H1 (cell line): Measurements from ENCODE around the gene PEPD. TPM values are rescaled to one million over a fixed set of nuclear protein-coding genes. Genes with fewer than 3 reads are reported as not detected.

ENCODE experiments used
- CTCF ChIA-PET: fragments of 300-600 bp; sonication (Branson Sonifier 250); formaldehyde crosslinking; loops from one replicate; lab custom pipeline; 2021; ENCODE audit not compliant: partially characterized antibody; lab: Charles Lee
- POLR2A ChIA-PET: fragments of 300-600 bp; sonication (Branson Sonifier 250); formaldehyde crosslinking; loops from one replicate; lab custom pipeline; 2021; ENCODE audit warnings: inconsistent platforms; ENCODE audit not compliant: partially characterized antibody; lab: Charles Lee
- DNase-seq, 2 experiments: peaks; one replicate each; pipeline versions ENCODE4 v3.0.0 to v3.0.0-alpha.2; 2010 to 2022; ENCODE audit warnings: low spot score in 2 of 2, low read depth in 1 of 2, mixed read lengths in 1 of 2
- FAIRE-seq: peaks from 2 replicates; lab custom pipeline; 2011; peaks lifted over from hg19 to GRCh38; lab: Jason Lieb, UNC
- H2AFZ ChIP-seq: 2 replicates; pipeline ENCODE4 v1.8.1; 2012; ENCODE audit warnings: low read length, inconsistent platforms
- H2AK5ac ChIP-seq: 2 replicates; pipeline ENCODE4 v1.6.1; 2013; ENCODE audit warnings: low read depth, low read length
- H2BK120ac ChIP-seq: replicated peaks from 2 replicates; pipeline ENCODE3; 2013; ENCODE audit warnings: low read depth, low read length, inconsistent platforms
- H2BK12ac ChIP-seq: 2 replicates; pipeline ENCODE4 v1.6.1; 2013; ENCODE audit warnings: low read depth, low read length
- H2BK15ac ChIP-seq: 2 replicates; pipeline ENCODE4 v1.6.1; 2013; ENCODE audit warnings: low read length
- H2BK20ac ChIP-seq: 2 replicates; pipeline ENCODE4 v1.6.1; 2013; ENCODE audit warnings: low read length
- H2BK5ac ChIP-seq: 2 replicates; pipeline ENCODE4 v1.6.1; 2013; ENCODE audit warnings: low read depth, low read length
- H3K14ac ChIP-seq: 2 replicates; pipeline ENCODE4 v1.6.1; 2013; ENCODE audit warnings: inconsistent platforms; ENCODE audit not compliant: insufficient read length
- H3K18ac ChIP-seq: 2 replicates; pipeline ENCODE4 v1.6.1; 2013; ENCODE audit warnings: low read length; ENCODE audit errors: extremely low read depth
- H3K23ac ChIP-seq: 2 replicates; pipeline ENCODE4 v1.6.1; 2013; ENCODE audit warnings: inconsistent platforms; ENCODE audit not compliant: insufficient read length
- H3K23me2 ChIP-seq: 2 replicates; pipeline ENCODE4 v1.6.1; 2013; ENCODE audit warnings: low read depth, low read length
- H3K27ac ChIP-seq: 2 replicates; pipeline ENCODE4 v1.6.1; 2011; ENCODE audit warnings: low read depth, low read length, inconsistent platforms
- H3K27me3 ChIP-seq, 4 experiments: replicated peaks in 1 of 4; 1 replicate in 1 of 4; 2 replicates in 3 of 4; pipeline versions ENCODE4 v1.6.1 to v1.8.1; 2011 to 2013; ENCODE audit warnings: low read length in 3 of 4, mild to moderate bottlenecking in 3 of 4, inconsistent platforms in 2 of 4, mixed read lengths in 2 of 4, moderate library complexity in 1 of 4; ENCODE audit not compliant: control insufficient read depth in 3 of 4, insufficient read depth in 3 of 4; ENCODE audit errors: extremely low read depth in 1 of 4
- H3K36me3 ChIP-seq, 4 experiments: 2 replicates each; pipeline versions ENCODE4 v1.6.1 to v1.8.1; 2011 to 2013; ENCODE audit warnings: mild to moderate bottlenecking in 4 of 4, low read length in 3 of 4, moderate library complexity in 2 of 4, control low read depth in 1 of 4, inconsistent platforms in 1 of 4; ENCODE audit not compliant: insufficient read depth in 4 of 4, control insufficient read depth in 2 of 4
- H3K4ac ChIP-seq: replicated peaks from 2 replicates; pipeline ENCODE3; 2013; ENCODE audit warnings: low read length, low read depth, mixed read lengths, inconsistent platforms; ENCODE audit not compliant: insufficient read length
- H3K4me1 ChIP-seq, 4 experiments: replicated peaks in 1 of 4; 1 replicate in 1 of 4; 2 replicates in 3 of 4; pipeline versions ENCODE4 v1.6.1 to v1.8.1; 2011 to 2013; ENCODE audit warnings: low read length in 3 of 4, inconsistent platforms in 2 of 4, mixed read lengths in 1 of 4; ENCODE audit not compliant: insufficient read depth in 4 of 4, control insufficient read depth in 3 of 4
- H3K4me2 ChIP-seq, 2 experiments: 2 replicates each; pipeline versions ENCODE4 v1.6.1 to v1.8.1; 2011 to 2013; ENCODE audit warnings: low read depth in 2 of 2, low read length in 2 of 2, control low read depth in 1 of 2, inconsistent platforms in 1 of 2, mild to moderate bottlenecking in 1 of 2; ENCODE audit not compliant: insufficient read depth in 1 of 2
- H3K4me3 ChIP-seq, 4 experiments: fragments of 200-600, 300-600 bp in 1 of 4; sonication (generic), shearing (Covaris generic), sonication (Bioruptor Twin) in 1 of 4; 2 replicates each; pipeline versions ENCODE4 v1.5.1 to v1.8.1; 2011 to 2016; ENCODE audit warnings: low read length in 4 of 4, low read depth in 3 of 4, control low read depth in 2 of 4, inconsistent platforms in 2 of 4, mild to moderate bottlenecking in 2 of 4, mixed read lengths in 1 of 4, moderate library complexity in 1 of 4; ENCODE audit not compliant: insufficient read depth in 2 of 4; ENCODE audit errors: extremely low read depth in 1 of 4
- H3K56ac ChIP-seq: replicated peaks from 2 replicates; pipeline ENCODE3; 2013; ENCODE audit warnings: low read depth, mild to moderate bottlenecking, mixed read lengths, low read length, inconsistent platforms; ENCODE audit not compliant: insufficient read length
- H3K79me1 ChIP-seq: 2 replicates; pipeline ENCODE4 v1.6.1; 2013; ENCODE audit warnings: low read depth, low read length, control low read depth
- H3K79me2 ChIP-seq, 2 experiments: 2 replicates each; pipeline versions ENCODE4 v1.6.1 to v1.8.1; 2012 to 2013; ENCODE audit warnings: low read length in 2 of 2, mild to moderate bottlenecking in 2 of 2, inconsistent platforms in 1 of 2; ENCODE audit not compliant: insufficient read depth in 2 of 2, control insufficient read depth in 1 of 2
- H3K9ac ChIP-seq, 4 experiments: replicated peaks in 1 of 4; 1 replicate in 1 of 4; 2 replicates in 3 of 4; pipeline versions ENCODE4 v1.6.1 to v1.8.1; 2011 to 2013; ENCODE audit warnings: low read depth in 3 of 4, low read length in 3 of 4, control low read depth in 2 of 4, mild to moderate bottlenecking in 2 of 4, moderate library complexity in 2 of 4, inconsistent platforms in 1 of 4; ENCODE audit errors: extremely low read depth in 1 of 4
- H3K9me3 ChIP-seq, 2 experiments: 2 replicates each; pipeline versions ENCODE4 v1.6.1 to v1.8.1; 2012 to 2013; ENCODE audit warnings: mild to moderate bottlenecking in 2 of 2, moderate library complexity in 2 of 2, control low read depth in 1 of 2, inconsistent platforms in 1 of 2, low read depth in 1 of 2, low read length in 1 of 2, mixed read lengths in 1 of 2; ENCODE audit not compliant: insufficient read depth in 2 of 2
- H4K20me1 ChIP-seq, 2 experiments: replicated peaks in 1 of 2; 2 replicates each; pipeline versions ENCODE3 to v1.8.1; 2011 to 2013; ENCODE audit warnings: inconsistent platforms in 2 of 2, low read length in 2 of 2, mild to moderate bottlenecking in 1 of 2; ENCODE audit not compliant: insufficient read depth in 2 of 2, control insufficient read depth in 1 of 2
- H4K5ac ChIP-seq: 2 replicates; pipeline ENCODE4 v1.6.1; 2013; ENCODE audit warnings: low read length, low read depth, mixed read lengths, inconsistent platforms; ENCODE audit not compliant: insufficient read length
- H4K8ac ChIP-seq: 2 replicates; pipeline ENCODE4 v1.8.0; 2013; ENCODE audit warnings: mild to moderate bottlenecking, moderate library complexity, low read length, inconsistent platforms; ENCODE audit not compliant: insufficient read depth; ENCODE audit errors: extremely low read depth
- H4K91ac ChIP-seq: replicated peaks from 2 replicates; pipeline ENCODE3; 2013; ENCODE audit warnings: low read length, mixed read lengths, inconsistent platforms; ENCODE audit not compliant: insufficient read length
- CEBPB ChIP-seq: IDR thresholded peaks from 2 replicates; pipeline ENCODE4 v1.6.1; 2012; ENCODE audit warnings: low read depth, low read length
- CHD1 ChIP-seq: IDR thresholded peaks from 2 replicates; pipeline ENCODE4 v1.6.1; 2012; ENCODE audit warnings: low read depth, low read length, improper control_type of control experiment
- CREB1 ChIP-seq: IDR thresholded peaks from 2 replicates; pipeline ENCODE4 v1.6.1; 2012; ENCODE audit warnings: inconsistent platforms
- CTBP2 ChIP-seq: IDR thresholded peaks from 2 replicates; pipeline ENCODE4 v1.7.0; 2011; ENCODE audit warnings: borderline replicate concordance, mild to moderate bottlenecking, moderate library complexity, mixed read lengths, low read length; ENCODE audit not compliant: insufficient read depth, insufficient read length
- FOSL1 ChIP-seq: IDR thresholded peaks from 2 replicates; pipeline ENCODE4 v1.6.1; 2011; ENCODE audit warnings: mild to moderate bottlenecking, low read depth, low read length, moderate library complexity; ENCODE audit not compliant: insufficient read depth
- GABPA ChIP-seq: IDR thresholded peaks from 2 replicates; pipeline ENCODE4 v1.6.1; 2011; ENCODE audit warnings: mild to moderate bottlenecking, low read length, moderate library complexity, borderline replicate concordance; ENCODE audit not compliant: insufficient read depth
- GTF2F1 ChIP-seq: IDR thresholded peaks from 2 replicates; pipeline ENCODE4 v1.6.1; 2012; ENCODE audit warnings: low read depth, low read length, improper control_type of control experiment, borderline replicate concordance
- HDAC6 ChIP-seq: IDR thresholded peaks from one replicate; pipeline ENCODE4 v1.7.1; 2012; ENCODE audit warnings: low read depth, mild to moderate bottlenecking, inconsistent platforms, low read length, moderate library complexity
- KDM4A ChIP-seq: IDR thresholded peaks from one replicate; pipeline ENCODE4 v1.7.1; 2012; ENCODE audit warnings: low read depth, mild to moderate bottlenecking, moderate library complexity, low read length, inconsistent platforms; ENCODE audit not compliant: severe bottlenecking
- NANOG ChIP-seq: IDR thresholded peaks from 2 replicates; pipeline ENCODE4 v1.6.1; 2011; ENCODE audit warnings: low read length, low read depth, mild to moderate bottlenecking, inconsistent platforms; ENCODE audit not compliant: insufficient read depth, poor library complexity, severe bottlenecking
- NRF1 ChIP-seq: IDR thresholded peaks from 2 replicates; pipeline ENCODE4 v1.6.1; 2011; ENCODE audit warnings: mild to moderate bottlenecking, low read depth, low read length, improper control_type of control experiment
- SIN3A ChIP-seq, 2 experiments: IDR thresholded peaks in 1 of 2; conservative IDR thresholded peaks in 1 of 2; 2 replicates each; pipeline ENCODE4 v1.6.1; 2011 to 2012; ENCODE audit warnings: low read length in 2 of 2, improper control_type of control experiment in 1 of 2, low read depth in 1 of 2, mild to moderate bottlenecking in 1 of 2
- SIX5 ChIP-seq: IDR thresholded peaks from 2 replicates; pipeline ENCODE4 v1.6.1; 2011; ENCODE audit warnings: mild to moderate bottlenecking, low read depth, low read length
- SRF ChIP-seq: IDR thresholded peaks from 2 replicates; pipeline ENCODE4 v1.6.1; 2011; ENCODE audit warnings: mild to moderate bottlenecking, low read depth, low read length, moderate library complexity
- ZNF274 ChIP-seq: IDR thresholded peaks from 2 replicates; pipeline ENCODE4 v1.7.0; 2012; ENCODE audit warnings: low read length, borderline replicate concordance; ENCODE audit errors: extremely low read depth
- WGBS, 2 experiments: shearing (Covaris generic) in 1 of 2; methylation state at CpG; one replicate each; pipeline versions ENCODE4 v1.1.6 to v1.1.7; 2013 to 2015; ENCODE audit warnings: low lambda C conversion rate in 2 of 2, mixed read lengths in 2 of 2, inconsistent platforms in 1 of 2, low coverage in 1 of 2, missing lambda C conversion rate in 1 of 2; ENCODE audit not compliant: insufficient replicate concordance in 2 of 2, insufficient coverage in 1 of 2, insufficient read length in 1 of 2; ENCODE audit errors: extremely low coverage in 1 of 2, missing lambda C conversion rate in 1 of 2; 5-methylcytosine and 5-hydroxymethylcytosine counted together
- polyA plus RNA-seq, 7 experiments: library from polyadenylated mRNA; depleted of rRNA in 3 of 7; stranded (reverse) in 5 of 7; unstranded in 2 of 7; fragments of >200 nt in 5 of 7; fragments of 200-250 nt in 2 of 7; gene quantifications; 1 replicate in 5 of 7; 2 replicates in 1 of 7; 4 replicates in 1 of 7; pipeline versions ENCODE4 v1.2.1 to v1.2.3, GENCODE V29; 2011 to 2013; ENCODE audit warnings: missing spikeins in 2 of 7, mixed read lengths in 2 of 7
- total RNA-seq: library from RNA; stranded (reverse); fragmentation: NEBNext Ultra II Directional; extraction: Animal tissue kit (Norgen Biotek cat#: 25700); gene quantifications from 2 replicates; pipeline ENCODE4 v1.2.1, GENCODE V29; 2021

The PEPD gene
- total and polyA plus RNA-seq, 2 of the 8 experiments (the other 6 are each of a cell fraction or from before 2014, with no cell fraction given), result 84.1 to 178 TPM

- no peaks in the 10 kb centered on the region; the same call in 1 of the 2 replicates for H3K23me2 ChIP-seq
- no peak for FAIRE-seq
- H2BK15ac ChIP-seq, result no peak overlapping the region
- H3K9me3 ChIP-seq, result no peaks in the 10 kb centered on the region
- POLR2A ChIA-PET, result no interaction called here
- H4K91ac ChIP-seq, result no peak overlapping the region
- CTCF ChIA-PET, result no interaction called here
- H3K79me1 ChIP-seq, result no peaks in the 10 kb centered on the region
- no peaks in the 10 kb centered on the region; a peak in 1 of 7 replicates for H3K4me1 ChIP-seq
- H2BK12ac ChIP-seq, result no peak overlapping the region
- whole genome bisulfite sequencing, 2 experiments, result 62% methylated on average over 4 of the region's 4 CpGs; no CpG with 5 or more reads in 1 of the 2 experiments
- H3K36me3 ChIP-seq, result no peaks in the 10 kb centered on the region
- H3K4me3 ChIP-seq, result no peak overlapping the region
- no peak overlapping the region for H3K4ac ChIP-seq
- no peaks in the 10 kb centered on the region for H3K79me2 ChIP-seq
- H4K8ac ChIP-seq, result no peak overlapping the region
- no peak overlapping the region for H3K27ac ChIP-seq
- H2BK5ac ChIP-seq, result no peak overlapping the region
- H2AK5ac ChIP-seq, result no peak overlapping the region
- no peak overlapping the region for H2BK120ac ChIP-seq
- H3K9ac ChIP-seq, result no peak overlapping the region
- H3K27me3 ChIP-seq, result 0 out of 7 replicates have a peak, but pooled peaks cover 0 to 3% (median 0%) of the 10 kb centered on the region in 4 experiments
- no peak overlapping the region for H3K23ac ChIP-seq
- H3K56ac ChIP-seq, result no peak overlapping the region
- H3K14ac ChIP-seq, result no peak overlapping the region
- H3K18ac ChIP-seq, result no peak overlapping the region
- H4K5ac ChIP-seq, result no peak overlapping the region
- no peak overlapping the region for H2AFZ ChIP-seq
- DNase-seq, result no peak
- no peaks in the 10 kb centered on the region for H4K20me1 ChIP-seq
- H2BK20ac ChIP-seq, result no peak overlapping the region
- no peak overlapping the region for H3K4me2 ChIP-seq
- TF ChIP-seq GABPA (no peak), CTBP2 (no peak), SIN3A (conservative IDR thresholded peaks at IDR 0.05 in 1 of 2, IDR thresholded peaks at IDR 0.05 in 1 of 2; ENCODE audit: low read depth in 1 of 2, low read length in 2 of 2) (no peak), SRF (no peak), NANOG (no peak), ZNF274 (no peak), HDAC6 (no peak), NRF1 (no peak), KDM4A (no peak), SIX5 (no peak), FOSL1 (no peak), CHD1 (no peak), CREB1 (no peak), CEBPB (no peak), GTF2F1 (no peak)
Observed at GRCh38 chr19:33344573-33344925, 177.0 kb downstream of the PEPD start.
